OCI-LY1 (cell line): Measurements from ENCODE around the gene PDHX.

Source experiments
- H2AFZ ChIP-seq: fragments of 200-600 bp; sonication (generic), shearing (Covaris generic); 2 replicates; pipeline ENCODE4 v1.6.0; 2014; ENCODE audit warnings: antibody characterized with exemption, mild to moderate bottlenecking, low read length
- H3F3A ChIP-seq: fragments of 200-600 bp; sonication (generic), shearing (Covaris generic); 2 replicates; pipeline ENCODE4 v1.6.0; 2014; ENCODE audit warnings: mild to moderate bottlenecking, antibody characterized with exemption, low read length, moderate library complexity; ENCODE audit not compliant: insufficient read depth
- H3K27ac ChIP-seq: fragments of 200-600 bp; sonication (generic); 2 replicates; pipeline ENCODE4 v1.5.1; 2014; ENCODE audit warnings: low read length, mixed run types, mild to moderate bottlenecking, low read depth; ENCODE audit not compliant: poor library complexity, severe bottlenecking
- H3K27me3 ChIP-seq: fragments of 200-600 bp; sonication (generic); 2 replicates; pipeline ENCODE4 v1.6.0; 2014; ENCODE audit warnings: antibody characterized with exemption, mild to moderate bottlenecking, low read length, moderate library complexity; ENCODE audit not compliant: insufficient read depth
- H3K36me3 ChIP-seq: fragments of 200-600 bp; sonication (generic); 2 replicates; pipeline ENCODE4 v1.6.1; 2014; ENCODE audit warnings: mild to moderate bottlenecking, antibody characterized with exemption, low read length, moderate library complexity, mixed read lengths; ENCODE audit not compliant: insufficient read depth
- H3K4me1 ChIP-seq: fragments of 200-600 bp; sonication (generic); 2 replicates; pipeline ENCODE4 v1.5.1; 2014; ENCODE audit warnings: mild to moderate bottlenecking, low read length, moderate library complexity; ENCODE audit not compliant: insufficient read depth, severe bottlenecking
- H3K4me2 ChIP-seq: fragments of 200-600 bp; sonication (generic), shearing (Covaris generic); 2 replicates; pipeline ENCODE4 v1.6.1; 2014; ENCODE audit warnings: low read length
- H3K4me3 ChIP-seq: fragments of 200-600 bp; sonication (generic); 2 replicates; pipeline ENCODE4 v1.5.1; 2014; ENCODE audit warnings: low read length, low read depth, mild to moderate bottlenecking, mixed read lengths; ENCODE audit not compliant: poor library complexity, severe bottlenecking
- H3K79me2 ChIP-seq: fragments of 200-600 bp; shearing (Covaris generic); 2 replicates; pipeline ENCODE4 v1.6.1; 2016; ENCODE audit warnings: mixed run types, low read length, mixed read lengths; ENCODE audit not compliant: insufficient read depth
- H3K9ac ChIP-seq: fragments of 200-600 bp; sonication (generic), shearing (Covaris generic); 2 replicates; pipeline ENCODE4 v1.6.1; 2014; ENCODE audit warnings: mild to moderate bottlenecking, low read length, mixed read lengths
- H3K9me2 ChIP-seq: fragments of 200-600 bp; sonication (generic), shearing (Covaris generic); 2 replicates; pipeline ENCODE4 v1.6.1; 2014; ENCODE audit warnings: low read depth, mild to moderate bottlenecking, low read length, mixed read lengths
- H3K9me3 ChIP-seq: fragments of 200-600 bp; shearing (Covaris generic); 2 replicates; pipeline ENCODE4 v1.6.1; 2014; ENCODE audit warnings: low read length, mixed read lengths
- H4K20me1 ChIP-seq: fragments of 200-600 bp; sonication (generic), shearing (Covaris generic); 2 replicates; pipeline ENCODE4 v1.6.0; 2016; ENCODE audit warnings: mild to moderate bottlenecking, low read length; ENCODE audit not compliant: insufficient read depth
- EZH2 ChIP-seq: fragments of 200-600 bp; sonication (generic), shearing (Covaris generic); IDR thresholded peaks from 2 replicates; pipeline ENCODE4 v1.8.0; 2017; ENCODE audit warnings: borderline replicate concordance, mixed run types, mild to moderate bottlenecking, antibody characterized with exemption, low read length, moderate library complexity, mixed read lengths
- TF ChIP-seq, protein P1 (sequence below): fragments of 200-600 bp; sonication (generic), shearing (Covaris generic); IDR thresholded peaks from 2 replicates; pipeline ENCODE4 v1.5.1; 2017; ENCODE audit warnings: mild to moderate bottlenecking, antibody characterized with exemption, low read length, moderate library complexity, mixed read lengths

Gene PDHX

GRCh38 chr11:35029979-35030682, 113.7 kb downstream of the PDHX start:
- Histone ChIP-seq H3K79me2 (no peaks in the 10 kb centered on the region), H3K4me3 (no peak overlapping the region), H3K4me1 (no peaks in the 10 kb centered on the region), H3K9me3 (no peaks in the 10 kb centered on the region), H3K9me2 (no peaks in the 10 kb centered on the region), H2AFZ (no peak overlapping the region), H4K20me1 (no peaks in the 10 kb centered on the region), H3K36me3 (no peaks in the 10 kb centered on the region), H3F3A (no peaks in the 10 kb centered on the region), H3K9ac (no peak overlapping the region), H3K27me3 (no peaks in the 10 kb centered on the region), H3K4me2 (no peak overlapping the region), H3K27ac (no peak overlapping the region)
- TF ChIP-seq, protein P1, sequence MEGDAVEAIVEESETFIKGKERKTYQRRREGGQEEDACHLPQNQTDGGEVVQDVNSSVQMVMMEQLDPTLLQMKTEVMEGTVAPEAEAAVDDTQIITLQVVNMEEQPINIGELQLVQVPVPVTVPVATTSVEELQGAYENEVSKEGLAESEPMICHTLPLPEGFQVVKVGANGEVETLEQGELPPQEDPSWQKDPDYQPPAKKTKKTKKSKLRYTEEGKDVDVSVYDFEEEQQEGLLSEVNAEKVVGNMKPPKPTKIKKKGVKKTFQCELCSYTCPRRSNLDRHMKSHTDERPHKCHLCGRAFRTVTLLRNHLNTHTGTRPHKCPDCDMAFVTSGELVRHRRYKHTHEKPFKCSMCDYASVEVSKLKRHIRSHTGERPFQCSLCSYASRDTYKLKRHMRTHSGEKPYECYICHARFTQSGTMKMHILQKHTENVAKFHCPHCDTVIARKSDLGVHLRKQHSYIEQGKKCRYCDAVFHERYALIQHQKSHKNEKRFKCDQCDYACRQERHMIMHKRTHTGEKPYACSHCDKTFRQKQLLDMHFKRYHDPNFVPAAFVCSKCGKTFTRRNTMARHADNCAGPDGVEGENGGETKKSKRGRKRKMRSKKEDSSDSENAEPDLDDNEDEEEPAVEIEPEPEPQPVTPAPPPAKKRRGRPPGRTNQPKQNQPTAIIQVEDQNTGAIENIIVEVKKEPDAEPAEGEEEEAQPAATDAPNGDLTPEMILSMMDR: no peak
- no peak for TF ChIP-seq EZH2

GRCh38 chr11:35030716-35031213, 114.3 kb downstream of the PDHX start:
- Histone ChIP-seq H3K4me3 (no peak overlapping the region), H3K4me2 (no peak overlapping the region), H3K36me3 (no peaks in the 10 kb centered on the region), H3K27me3 (no peaks in the 10 kb centered on the region), H2AFZ (no peak overlapping the region), H4K20me1 (no peaks in the 10 kb centered on the region), H3K79me2 (no peaks in the 10 kb centered on the region), H3K9ac (no peak overlapping the region), H3K4me1 (no peaks in the 10 kb centered on the region), H3K9me2 (no peaks in the 10 kb centered on the region), H3K27ac (no peak overlapping the region), H3K9me3 (no peaks in the 10 kb centered on the region), H3F3A (no peaks in the 10 kb centered on the region)
- TF ChIP-seq, protein P1: no peak
- TF ChIP-seq EZH2: no peak

DNA sequence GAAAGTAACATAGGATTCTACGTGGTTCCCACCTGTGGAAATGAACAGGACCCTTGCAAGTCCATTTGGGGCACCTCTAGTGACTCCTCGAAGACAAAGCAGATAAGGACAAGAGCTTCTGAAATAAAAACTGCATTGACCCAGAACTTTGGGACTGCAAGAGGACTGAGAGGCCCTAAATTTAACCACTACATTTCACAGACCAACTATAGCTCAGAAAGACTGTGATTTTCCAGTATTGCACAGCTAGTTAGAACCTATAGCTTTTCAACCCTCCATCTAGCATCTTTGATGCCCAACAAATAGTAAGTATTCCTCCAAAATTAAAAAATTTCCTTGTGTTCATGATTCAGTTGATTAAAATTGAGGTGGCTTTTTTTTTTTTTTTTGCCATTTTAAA, 114.9 kb downstream of the PDHX start:
- Histone ChIP-seq H3K79me2 (no peaks in the 10 kb centered on the region), H3K27me3 (no peaks in the 10 kb centered on the region), H3K36me3 (no peaks in the 10 kb centered on the region), H3K9me2 (no peaks in the 10 kb centered on the region), H3K9me3 (no peaks in the 10 kb centered on the region), H3K9ac (no peak overlapping the region), H4K20me1 (no peaks in the 10 kb centered on the region), H3K4me2 (no peak overlapping the region), H3F3A (no peaks in the 10 kb centered on the region), H3K4me1 (no peaks in the 10 kb centered on the region), H3K4me3 (no peak overlapping the region), H2AFZ (no peak overlapping the region), H3K27ac (no peak overlapping the region)
- TF ChIP-seq, protein P1: no peak
- no peak for TF ChIP-seq EZH2
